ENCODE data around the gene FBRSL1.
"Not testable (repeated sequence)": the region's sequence is repeated elsewhere in the genome, so short reads cannot be mapped to it uniquely, and the experiment has no call there.

FBRSL1 gene

DNA sequence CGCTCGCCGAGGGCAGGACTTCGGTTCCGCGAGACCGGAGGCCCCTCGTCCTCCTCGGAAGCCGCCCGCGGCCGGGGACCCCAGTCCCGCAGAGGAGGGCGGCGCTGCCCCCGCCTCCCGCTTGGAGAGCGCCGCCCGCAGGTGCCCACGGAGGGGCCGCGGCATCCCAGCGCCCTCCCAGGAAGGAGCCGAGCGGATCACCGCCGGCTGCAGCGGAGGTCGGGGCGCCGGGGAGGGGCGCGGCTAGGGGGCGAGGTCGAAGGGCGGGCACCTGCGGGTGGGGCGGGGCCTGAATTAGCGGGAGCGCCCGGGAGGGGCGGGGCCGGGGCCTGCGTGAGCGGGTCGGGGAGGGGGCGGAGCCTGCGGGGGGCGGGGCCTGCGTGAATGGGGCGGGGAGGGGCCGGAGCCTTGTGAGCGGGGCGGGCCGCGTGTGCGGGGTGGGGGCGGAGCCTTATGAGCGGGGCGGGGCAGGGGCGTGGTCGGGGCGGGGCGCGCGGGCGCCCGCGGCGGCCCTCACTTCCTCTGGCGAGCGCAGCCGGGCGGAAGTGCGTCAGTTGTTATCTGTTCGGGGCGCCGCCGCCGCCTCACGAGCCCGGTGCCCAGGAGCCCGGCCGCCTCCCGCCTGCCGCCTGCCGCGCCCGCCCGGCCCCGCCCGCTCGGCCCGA lies at the start of gene FBRSL1:
TSS of gene FBRSL1 (plus strand) at position 550 of the 665 bp plus-strand sequence.
- DNase-seq = peak; percentile 94

DNA sequence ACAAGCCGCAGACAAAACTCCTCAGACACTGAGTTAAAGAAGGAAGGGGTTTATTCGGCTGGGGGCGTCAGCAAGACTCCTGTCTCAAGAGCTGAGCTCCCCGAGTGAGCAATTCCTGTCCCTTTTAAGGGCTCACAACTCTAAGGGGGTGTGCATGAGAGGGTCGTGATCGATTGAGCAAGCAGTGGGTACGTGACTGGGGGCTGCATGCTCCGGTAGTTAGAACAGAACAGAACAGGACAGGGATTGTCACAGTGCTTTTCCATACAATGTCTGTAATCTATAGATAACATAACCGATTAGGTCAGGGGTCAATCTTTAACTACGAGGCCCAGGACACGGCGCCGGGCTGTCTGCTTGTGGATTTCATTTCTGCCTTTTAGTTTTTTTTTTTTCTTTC lies 49.5 kb upstream of the FBRSL1 start:
- DNase-seq = not testable (repeated sequence)

DNA sequence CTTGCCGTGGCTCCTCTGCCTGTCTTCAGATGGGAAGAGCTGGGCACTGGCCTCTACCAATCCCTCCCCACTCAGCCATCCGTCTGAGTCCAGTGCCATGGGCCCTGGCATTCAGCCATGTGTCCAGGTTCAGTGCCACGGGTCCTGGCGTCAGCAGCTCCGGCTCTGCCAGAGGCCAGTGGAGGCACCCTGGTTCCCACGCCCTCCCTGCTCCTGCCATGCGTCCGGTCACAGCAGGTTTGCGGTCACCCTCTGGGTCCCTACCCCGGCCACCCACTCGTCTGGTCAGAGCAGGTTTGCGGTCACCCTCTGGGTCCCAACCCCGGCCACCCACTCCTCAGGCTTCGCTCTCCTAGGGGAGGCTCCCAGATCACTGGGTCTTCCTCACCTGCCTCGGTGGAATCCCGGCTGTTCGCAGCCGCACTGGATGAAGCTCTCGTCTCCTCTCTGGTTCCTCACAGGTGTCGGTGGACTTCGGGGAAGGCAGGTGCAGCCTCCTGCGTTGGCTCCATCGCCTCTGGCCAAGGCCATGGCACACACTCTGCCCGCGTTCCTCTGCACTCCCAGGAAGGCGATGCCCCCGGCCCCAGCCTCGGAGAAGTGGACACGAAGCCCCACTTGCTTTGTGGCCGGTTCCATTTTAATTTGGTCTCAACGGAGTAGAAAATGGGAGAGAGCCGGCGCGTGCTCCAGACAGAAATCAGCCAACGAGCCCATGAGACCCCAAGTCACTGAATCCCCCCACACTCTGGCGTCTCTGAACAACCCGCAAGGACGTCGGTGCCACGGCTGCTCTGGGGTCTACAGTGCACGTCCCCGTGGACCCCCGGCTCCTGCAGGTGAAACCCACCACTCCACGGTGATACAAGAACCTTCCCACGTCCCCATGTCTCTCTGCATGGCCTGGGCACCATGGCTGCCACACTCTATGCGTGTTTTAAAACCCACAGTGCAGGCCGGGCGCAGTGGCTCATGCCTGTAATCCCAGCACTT lies 47.8 kb upstream of the FBRSL1 start:
- no peak for DNase-seq

DNA sequence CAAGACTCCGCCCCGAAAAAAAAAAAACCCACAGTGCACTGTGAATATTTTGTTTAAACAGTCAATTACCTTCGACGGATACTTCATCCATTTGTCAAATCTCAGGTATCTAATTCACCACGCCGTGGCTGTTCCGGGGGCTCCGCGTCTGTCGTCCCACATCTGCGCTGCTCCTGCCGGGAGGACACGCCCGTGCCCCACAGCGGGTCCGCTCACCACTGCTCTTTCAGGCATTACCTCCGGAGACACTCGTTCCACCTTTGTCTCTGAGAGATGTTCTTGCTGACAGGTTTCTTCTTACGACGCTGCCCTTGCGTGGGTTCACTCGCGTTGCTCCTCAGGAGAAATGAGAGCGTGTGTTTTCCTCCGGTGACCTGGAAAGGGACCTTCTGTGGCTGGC lies 46.9 kb upstream of the FBRSL1 start:
- DNase-seq = no peak

DNA sequence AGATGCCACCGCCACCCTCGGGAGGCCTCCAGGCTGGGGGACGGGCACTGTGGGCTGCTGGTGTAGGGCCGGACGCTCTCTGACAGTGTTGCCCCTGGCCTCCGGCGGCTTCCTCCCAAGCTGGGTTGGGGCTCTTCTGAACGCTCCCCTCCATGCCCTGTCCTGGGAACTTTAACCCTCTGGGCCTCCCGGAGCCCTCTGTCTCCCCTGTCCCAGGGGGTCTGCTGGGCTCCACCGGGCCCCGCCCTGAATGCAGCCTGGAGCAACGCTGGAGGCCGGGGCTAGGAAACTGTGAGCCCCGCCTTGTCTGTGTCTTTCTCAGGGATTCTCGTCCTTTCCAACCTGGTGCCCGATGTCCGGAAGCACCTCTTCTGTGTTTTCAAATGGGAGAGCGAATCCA lies 45.7 kb upstream of the FBRSL1 start:
- no peak for DNase-seq

DNA sequence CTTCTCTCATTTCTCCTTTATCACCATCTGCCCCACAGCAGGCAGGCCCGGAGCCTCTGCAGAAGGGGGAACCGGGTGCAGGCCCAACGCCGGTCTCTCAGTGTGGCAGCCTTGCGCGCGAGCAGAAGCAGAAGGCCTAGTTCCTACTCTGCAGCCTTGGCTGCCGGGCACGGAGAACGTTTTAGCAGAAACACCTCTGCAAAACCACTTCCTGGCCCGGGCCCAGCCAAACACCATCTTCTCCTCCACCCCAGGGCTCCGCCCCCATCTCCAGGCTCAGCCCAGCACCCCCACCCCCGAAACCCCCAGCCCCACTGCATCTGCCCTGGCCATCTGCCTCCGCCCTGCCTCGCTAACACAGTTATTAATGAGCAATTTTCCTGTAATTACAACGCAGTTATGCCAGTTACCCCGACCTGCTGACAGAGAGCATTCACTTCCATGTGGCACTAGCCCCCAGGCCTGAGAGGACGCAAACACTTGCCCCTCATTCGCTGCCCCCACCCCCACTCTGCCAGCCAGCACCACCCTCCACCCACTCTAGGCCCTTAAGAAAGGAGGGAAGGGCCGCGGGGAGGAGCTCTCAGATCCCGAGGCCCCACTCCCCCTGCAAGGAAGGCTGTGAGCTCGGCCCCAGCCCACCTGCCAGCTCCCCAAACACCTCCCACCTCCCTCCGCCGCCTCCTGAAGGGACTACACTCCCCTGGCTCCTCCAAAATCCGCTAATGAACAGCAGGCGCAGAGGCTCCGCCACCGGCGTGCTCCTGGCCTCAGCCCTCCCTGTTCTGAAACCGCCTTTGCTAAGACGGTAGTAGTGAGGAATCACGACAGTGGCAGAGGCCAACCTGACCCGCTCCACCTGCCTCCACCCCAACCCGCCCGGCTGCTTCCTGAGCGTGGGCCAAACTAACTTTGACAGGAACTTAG lies 44.7 kb upstream of the FBRSL1 start:
- peak; percentile 91 for DNase-seq

DNA sequence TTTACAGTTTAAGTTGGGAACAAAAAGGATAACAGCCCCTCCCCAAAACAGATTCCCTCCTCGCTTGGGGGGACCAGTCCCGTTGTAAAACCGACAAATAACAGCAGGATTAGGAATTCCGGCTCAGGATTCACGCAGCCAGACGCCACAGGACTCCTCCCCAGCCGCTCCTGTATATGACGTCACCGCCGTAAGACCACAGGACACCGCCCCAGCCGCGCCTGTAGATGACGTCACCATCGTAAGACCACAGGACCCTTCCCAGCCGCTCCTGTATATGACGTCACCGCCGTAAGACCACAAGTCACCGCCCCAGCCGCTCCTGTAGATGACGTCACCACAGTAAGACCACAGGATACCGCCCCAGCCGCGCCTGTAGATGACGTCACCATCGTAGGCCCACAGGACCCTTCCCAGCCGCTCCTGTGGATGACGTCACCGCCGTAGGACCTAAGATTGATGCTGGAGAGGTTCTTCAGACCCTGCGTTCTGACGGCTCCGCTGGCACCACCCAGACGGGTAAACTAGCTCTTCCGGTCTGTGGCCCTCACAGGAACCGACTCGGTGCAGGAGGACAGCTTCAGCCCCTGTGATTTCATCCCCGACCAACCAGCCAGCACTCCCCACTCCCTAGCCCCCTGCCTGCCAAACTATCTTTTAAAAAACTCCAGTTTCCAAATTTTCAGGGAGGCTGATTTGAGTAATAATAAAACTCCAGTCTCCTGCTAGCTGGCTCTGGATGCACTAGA lies 43.9 kb upstream of the FBRSL1 start:
- DNase-seq = peak; percentile 75

DNA sequence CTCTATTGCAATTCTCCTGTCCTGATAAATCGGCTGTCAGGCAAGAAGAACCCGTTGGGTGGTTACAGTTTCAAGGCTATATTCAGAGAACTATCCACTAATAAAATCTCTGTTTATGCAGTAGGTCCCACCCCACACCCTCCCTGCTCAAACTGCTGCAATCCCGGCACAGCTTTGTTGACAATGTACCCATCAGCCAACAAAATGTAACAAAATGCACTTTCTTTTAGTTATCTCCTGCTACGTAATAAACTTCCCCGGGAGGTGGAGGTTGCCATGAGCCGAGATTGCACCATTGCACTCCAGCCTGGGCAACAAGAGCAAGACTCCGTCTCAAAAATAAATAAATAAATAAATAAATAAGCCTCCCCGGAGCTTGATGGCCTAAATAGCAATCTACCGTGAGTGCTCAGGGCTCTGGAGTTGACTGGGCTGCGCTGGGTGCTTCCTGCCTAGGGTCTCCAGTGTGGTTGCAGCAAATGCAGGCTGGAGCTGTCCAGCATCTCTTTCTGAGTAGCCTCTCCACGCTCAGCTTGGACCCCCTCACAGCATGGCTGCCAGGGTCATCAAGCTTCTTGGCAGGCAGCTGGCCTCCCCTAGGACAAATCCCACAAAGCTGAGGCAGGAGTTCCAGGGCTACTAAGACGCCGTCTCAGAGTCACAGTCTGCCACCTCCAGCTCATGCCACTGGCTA lies 43.2 kb upstream of the FBRSL1 start:
- DNase-seq = no peak

DNA sequence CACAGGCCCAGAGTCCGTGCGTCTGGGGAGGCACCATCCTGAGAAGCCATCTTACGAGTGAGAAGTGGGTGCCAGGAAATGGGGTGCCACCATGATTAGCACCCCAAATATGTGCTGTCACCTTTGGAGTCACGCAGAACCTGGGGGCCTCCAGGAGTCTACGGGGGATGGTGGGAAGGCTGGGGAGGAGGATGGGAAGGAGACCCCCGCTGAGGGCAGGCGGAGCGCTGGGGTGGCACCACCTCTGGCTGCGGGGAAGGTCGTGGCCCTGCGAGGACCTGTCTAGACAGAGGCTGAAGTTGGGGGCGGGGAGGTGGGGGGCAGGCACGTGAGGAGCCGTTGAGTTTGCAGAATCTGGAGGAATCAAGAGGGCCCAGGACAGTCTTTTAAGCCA lies 42.6 kb upstream of the FBRSL1 start:
- no peak for DNase-seq

DNA sequence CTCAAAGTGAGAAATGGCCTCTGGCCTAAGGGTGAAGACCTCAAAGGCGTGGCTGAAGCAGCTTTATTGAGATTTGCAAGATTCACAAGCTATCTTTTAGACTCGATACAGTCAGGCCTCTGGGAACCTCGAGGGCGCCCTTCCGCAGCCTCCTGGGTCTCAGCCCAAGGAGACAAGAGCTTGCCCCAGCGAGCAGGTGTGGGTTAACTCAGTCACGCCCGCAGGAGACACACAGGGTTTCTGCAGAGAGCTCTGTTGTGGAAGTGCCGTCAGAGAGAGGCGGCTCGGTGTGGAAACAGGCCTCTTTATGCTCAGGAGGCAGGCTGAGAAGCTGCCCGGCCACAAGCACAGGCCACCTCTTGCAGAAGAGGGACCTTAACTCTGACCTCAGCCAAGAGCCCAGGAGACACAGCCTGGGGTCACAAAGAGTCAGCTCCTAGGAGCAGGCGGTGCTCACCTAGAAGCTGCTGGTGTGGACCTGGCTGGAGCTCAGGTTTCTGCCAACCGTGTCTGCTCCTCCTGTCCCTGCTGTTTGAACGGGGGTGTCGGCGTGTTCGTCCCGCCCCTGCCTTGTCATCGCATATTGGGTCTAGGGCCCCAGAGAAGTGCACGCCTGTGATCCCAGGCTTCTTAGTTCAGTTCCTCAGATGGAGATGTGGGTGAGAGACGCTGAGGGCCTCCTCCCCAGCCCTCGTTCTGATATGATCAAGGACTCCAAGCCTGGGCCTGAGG lies 42.1 kb upstream of the FBRSL1 start:
- DNase-seq = no peak

DNA sequence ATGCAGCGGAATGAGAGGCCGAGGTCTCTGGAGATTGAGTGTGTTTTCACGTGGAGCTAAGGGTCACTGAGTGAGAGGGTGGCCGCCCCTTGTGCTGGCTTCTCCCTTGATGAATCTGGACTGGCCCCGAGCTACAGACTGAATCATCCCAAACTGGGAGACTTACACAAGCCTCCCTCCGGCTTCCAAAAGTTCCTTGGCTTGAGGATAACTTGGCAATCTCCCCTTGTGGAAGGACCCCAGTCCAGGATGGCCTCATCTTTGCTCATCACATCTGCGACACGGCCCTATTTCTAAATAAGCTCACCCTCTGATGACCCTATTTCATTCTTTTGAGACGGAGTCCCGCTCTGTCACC lies 41.5 kb upstream of the FBRSL1 start:
- DNase-seq = no peak

DNA sequence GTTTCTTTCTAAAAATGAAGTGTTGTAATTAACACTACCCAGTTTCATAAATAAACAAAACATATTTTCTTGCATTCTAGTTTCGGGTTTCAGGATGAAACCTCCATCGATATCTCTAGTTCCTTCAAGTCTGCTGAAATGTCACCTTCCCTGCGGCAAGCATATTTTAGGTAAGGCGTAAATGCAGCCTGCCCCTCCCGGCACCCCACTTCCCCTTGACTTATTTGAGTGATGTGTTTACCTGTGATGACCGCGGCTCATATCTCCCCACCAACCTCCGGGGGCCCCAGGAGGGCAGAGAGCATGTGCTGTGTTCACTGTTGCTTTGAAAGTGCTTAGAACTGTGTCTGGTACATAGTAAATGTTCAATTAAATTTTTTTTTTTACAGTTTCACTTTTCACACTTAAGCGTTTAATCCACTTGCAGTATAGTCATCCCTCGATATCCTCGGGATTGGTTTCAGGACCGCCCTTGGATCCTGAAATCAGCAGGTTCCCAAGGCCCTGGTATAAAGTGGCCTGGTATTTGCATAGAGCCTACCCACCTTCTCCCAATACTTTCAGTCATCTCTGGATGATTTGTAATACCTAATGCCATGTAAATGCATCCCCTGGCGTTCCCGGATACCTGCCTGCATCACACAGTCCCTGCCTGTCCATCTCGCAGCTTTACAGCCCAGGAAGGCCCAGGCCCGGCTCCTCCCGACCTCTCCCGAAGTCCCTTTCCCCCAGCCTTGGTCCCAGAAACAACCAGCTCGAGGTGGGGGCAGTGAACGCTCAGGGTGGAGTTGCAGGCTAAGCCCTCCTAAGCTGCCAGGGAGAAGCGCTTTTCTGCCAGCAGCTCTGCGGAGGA lies 40.2 kb upstream of the FBRSL1 start:
- DNase-seq = no peak

DNA sequence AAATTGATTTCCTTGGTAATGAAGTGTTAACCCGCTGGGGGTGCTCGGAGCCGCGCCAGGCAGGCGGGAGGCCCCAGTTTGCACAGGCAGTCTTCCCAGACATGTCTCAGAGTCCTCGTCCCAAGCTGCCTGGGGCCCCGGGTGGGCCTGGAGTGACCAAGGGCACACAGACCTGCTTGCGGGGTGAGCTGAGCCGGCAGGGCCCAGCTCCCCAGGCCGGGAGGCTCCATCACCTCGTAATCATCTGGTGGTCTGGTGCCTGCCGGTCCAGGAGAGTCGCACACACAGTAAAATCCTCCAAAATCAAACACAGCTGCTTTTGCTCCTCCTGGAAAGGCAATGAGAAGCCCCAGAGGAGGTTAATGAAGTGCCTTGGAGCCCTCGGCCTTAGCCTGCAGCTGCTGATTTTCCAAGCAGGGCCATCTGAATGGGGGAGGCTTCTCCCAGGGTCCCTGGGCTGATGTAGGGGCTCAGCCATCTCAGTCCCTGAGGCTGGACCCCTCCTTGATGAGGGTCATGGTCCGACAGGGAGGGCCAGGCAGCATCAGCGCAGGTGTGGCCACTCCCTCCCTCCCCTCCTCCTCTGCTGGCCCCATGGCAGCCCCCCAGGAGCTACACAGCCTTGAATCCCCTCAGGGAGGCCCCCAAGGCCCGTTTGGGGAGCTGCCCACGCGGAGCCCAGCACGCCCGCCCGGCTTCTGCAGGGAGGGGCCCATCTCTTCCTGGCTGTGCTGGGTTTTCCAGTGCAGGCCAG lies 39.4 kb upstream of the FBRSL1 start:
- DNase-seq = no peak

DNA sequence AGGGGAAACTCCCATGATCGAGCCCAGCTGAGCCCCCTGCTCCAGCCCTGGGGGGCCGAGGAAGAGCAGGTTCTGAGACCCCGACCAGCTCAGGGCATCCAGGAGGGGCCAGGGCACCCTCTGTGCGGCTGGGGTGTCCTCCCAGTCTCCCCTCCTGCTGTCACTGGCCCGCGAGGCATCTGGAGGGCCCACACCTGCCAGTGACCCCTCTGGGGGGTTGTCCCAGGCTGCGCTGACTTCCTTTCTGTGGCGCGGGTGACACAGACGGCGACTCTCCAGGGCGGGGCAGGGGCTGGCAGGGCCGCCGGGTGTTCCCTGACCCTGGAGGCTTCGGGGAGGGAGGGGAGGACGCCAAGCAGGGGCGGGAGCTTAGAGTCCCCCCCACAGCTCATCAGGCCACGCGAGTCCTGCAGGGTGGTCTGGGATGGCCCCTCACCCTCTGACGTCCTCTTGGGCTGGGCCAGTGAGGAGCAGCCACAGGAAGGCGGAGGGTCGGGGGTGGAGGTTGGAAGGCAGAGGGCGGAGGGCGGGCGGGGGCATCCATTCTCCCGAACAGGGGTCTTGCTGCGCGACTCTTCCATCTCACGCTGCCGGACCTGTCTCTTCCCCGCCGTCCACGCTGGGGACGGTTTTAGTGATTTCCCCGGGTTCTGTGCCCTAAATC lies 38.6 kb upstream of the FBRSL1 start:
- DNase-seq = no peak

DNA sequence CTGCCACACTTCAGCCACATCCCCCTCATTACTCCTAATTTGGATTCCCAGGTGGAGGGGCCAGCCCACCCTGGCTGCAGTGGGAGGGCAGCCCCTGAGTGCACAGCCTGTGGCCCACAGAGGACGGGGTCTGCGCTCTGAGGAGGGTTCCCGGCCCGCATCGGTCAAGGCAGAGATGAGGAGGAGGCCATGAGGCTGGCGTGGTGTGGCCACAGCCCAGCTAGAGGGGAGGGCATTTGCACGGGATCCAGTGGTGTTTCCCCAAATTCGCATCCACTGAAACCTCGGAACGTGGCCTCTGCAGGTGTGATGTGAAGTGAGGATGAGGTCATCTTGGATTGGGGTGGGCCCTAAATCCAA lies 38.1 kb upstream of the FBRSL1 start:
- DNase-seq = no peak

DNA sequence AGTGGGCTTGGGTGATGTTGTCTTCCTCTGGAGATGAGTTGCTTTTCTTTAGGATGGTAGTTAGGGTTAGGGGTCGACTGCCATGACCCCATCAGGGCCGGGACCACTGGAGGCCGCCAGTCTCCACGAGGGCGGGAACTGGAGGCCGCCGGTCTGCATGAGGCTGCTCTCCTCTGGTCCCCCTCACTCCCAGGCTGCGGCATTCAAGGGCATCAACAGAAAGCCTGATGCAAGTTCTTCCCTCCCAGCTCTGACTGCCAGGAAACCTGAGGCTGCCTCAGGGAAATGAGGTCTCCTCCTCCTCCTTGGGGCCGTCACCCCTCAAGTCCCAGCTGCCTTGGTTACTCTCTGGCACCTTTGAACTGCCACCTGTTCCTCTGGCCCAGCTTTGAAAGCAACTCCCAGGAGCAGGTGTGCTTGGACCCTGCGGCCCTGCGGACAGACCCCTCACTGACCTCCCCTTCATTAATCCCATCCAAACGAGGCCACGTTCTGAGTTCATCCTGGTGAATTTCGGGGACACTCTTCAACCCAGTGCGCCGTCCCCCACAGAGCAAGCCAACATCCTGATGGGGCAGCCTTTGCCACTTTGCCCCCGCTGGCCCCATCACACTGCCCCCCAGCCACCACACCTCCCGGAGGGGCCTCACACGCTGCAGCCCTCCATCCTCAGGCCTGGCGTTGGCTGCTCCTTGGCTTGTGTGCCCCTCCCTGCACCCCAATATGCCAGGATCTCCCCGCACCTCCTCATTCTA lies 37.2 kb upstream of the FBRSL1 start:
- no peak for DNase-seq

DNA sequence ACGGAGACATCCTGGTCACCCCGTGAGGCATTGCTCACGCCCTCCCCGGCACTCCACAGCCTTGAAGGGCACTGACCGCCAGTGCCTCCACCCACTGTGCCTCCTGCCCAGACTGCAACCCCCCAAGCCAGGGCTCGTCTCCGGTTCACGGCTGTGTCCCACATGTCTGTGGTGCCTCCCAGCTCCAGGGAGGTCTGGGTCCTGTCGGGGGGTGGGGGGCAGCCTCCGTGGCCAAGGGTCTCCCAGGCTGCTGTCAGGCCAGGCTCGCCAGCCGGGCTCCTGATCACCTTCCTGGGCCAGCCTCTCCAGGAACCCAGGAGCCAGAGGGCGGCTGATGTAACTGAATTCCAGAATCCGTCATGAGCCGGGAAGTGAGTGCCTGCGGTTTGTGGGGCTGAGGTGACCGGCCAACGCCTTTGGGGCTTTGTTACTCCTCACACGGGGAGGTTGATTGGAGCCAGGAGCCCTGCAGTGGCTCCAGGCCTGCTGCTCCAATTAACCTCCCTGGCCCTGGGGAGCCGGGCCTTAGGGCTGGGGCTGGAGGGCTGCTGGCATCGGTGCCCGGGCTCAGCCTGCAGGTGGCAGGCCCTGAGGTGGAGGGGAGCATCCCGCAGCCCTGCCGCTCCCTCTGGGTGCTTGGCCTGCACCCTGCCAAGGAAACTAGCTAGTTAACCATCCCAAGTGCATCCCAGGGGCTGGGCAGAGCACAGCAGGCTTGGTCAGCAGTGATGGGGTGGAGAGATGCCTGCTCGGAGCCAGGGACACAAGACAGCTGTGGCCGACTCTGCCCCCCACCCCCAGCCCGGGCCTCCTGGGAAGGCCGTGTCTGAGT lies 36.4 kb upstream of the FBRSL1 start:
- DNase-seq = no peak
